GM18498 (cell line): ENCODE measurements around the gene SLC24A3.

Experiments
- ATAC-seq: cut with Tn5 transposase; IDR thresholded peaks from one replicate; pipeline ENCODE4 v1.9.1; 2021; ENCODE audit warnings: mild to moderate bottlenecking, moderate library complexity; ENCODE audit not compliant: unreplicated experiment

SLC24A3 gene

DNA sequence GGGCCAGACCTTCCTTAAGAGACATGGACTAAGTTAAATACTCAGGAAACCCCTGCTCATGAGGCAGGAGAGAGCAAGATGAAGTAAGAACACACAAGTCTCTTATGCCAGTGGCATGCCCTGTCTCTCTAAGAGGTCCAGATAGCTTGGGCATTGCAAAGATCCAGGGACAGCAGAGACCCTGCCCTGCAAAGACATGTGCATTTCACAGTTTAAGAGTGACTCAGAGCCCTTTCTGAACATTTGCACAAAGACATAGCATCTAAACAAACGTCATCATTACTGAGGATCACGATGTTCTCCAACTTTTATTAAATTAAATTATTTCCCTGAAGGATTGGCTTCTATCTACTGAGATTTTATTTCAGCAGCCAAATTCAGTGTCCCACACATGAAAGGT, 315.1 kb downstream of the SLC24A3 start:
- no peak for ATAC-seq

GRCh38 chr20:19528286-19529030, 316.0 kb downstream of the SLC24A3 start:
- no peak for ATAC-seq

DNA sequence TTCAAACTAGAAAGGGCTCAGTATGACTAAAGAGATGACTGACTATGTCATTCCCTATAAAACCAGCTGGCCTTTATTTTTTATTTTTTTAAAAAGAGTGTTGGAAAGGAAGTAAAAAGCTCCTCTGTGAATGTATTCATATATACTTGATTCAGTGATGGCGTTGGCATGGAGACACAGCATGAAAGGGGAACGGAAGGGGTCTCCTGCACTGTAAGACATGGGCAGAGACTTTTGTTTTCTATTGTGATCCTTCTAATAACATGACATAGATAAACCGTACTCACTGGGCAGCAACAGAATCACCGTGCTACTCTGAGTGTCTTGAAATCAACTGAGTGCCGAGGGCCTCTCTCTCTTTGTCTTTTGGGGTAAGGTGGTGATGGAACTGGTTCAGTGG, 317.6 kb downstream of the SLC24A3 start:
- no peak for ATAC-seq

DNA sequence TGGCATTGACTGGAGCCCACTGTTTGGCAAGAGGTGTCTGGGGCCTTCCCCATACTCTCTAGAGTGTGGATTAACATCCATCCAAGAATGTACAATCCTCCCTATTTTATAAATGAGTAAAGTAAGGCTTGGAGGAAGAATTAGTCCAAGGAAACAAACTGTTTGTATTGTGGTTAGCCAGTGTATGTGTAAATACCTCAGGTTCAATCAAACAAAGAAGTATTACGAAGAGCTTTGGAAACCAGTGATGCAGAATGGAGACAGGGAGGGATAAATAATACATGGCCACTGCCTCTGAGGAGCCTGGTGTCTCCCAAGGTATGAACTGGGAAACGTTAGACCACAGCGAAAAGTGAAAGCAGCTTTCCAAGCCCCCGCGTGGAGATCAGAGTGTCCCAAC, 319.0 kb downstream of the SLC24A3 start:
- no peak for ATAC-seq

DNA sequence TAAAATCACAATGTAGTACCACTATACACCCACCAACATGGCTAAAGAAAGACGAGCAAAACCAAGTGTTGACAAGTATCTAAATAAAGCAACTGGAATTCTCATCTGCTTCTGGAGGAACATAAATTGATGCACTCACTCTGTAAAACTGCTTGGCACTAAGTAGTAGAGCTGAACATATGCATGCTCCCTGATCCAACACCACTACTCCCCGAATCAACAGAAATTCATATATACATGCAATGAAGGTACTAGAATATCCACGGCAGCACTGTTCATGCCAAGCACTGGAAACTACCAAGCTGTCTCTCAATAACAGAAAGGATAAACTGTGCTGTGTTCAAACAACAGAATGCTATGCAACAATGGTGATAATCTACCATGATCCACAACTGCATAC, 326.1 kb downstream of the SLC24A3 start:
- ATAC-seq = no peak

GRCh38 chr20:19539191-19539590, 326.7 kb downstream of the SLC24A3 start:
- ATAC-seq = no peak

DNA sequence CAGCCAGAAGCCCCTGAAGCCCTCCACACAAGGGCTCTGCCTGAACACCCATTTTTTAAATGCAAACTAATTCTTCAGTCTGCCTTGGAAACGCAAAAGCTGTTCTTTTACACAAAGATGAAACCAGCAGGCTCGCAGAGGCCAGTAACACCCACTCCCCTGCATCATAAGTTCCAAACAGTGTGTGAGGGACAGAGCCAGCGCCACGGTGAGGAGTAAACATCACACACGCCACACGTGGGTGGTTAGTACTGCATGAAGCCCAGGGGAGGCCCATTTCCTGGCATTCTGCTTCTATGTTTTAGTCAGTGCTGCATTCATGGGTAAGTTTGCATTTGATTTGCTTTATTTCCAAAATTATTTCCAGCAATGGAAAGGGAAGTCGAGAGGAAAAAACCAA, 327.9 kb downstream of the SLC24A3 start:
- ATAC-seq = no peak

- no peak for ATAC-seq
Measured at GRCh38 chr20:19543101-19543500, 330.7 kb downstream of the SLC24A3 start.

DNA sequence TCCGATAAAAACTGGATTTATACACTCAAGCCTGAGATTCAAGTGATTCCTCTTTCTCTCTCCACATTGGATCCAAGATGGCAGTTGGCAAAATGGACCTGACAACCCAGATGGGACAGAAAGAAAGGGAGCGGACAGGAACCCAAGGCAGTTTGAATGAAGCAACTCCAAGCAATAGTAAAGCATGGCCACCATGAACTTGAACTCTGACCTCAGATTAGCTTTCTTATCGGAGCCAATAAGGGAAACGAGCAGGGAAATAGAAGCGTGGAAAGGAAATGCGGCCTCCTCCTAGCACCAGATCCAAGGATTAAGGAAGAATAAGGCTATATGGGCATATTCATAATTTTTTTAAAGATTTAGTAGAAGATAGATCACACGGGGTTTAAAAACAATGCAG, 332.2 kb downstream of the SLC24A3 start:
- no peak for ATAC-seq

- no peak for ATAC-seq
Measured at GRCh38 chr20:19546648-19547047, 334.2 kb downstream of the SLC24A3 start.

GRCh38 chr20:19547547-19547946, 335.1 kb downstream of the SLC24A3 start:
- ATAC-seq = no peak

DNA sequence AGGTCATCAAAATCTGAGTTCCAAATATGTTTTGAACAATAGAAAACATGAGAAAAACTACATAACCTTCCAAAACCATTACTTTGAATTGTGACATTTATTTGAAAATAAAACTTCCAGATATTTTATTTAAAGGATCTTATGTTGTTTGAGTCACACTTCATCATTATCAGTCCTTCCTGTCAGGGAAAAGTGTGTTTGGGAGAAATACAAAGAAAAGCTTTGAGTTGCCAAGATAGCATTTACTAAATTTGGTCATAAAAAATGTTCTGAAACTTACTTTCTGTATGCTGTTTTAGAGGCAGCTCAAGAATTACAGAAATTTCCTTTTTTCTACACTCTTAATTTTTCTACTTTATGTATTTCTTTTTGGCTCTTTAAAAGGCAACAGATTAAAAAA, 337.5 kb downstream of the SLC24A3 start:
- ATAC-seq = no peak

- no peak for ATAC-seq
Measured at GRCh38 chr20:19552221-19553180, 340.1 kb downstream of the SLC24A3 start.

GRCh38 chr20:19554666-19555065, 342.2 kb downstream of the SLC24A3 start:
- ATAC-seq = no peak

DNA sequence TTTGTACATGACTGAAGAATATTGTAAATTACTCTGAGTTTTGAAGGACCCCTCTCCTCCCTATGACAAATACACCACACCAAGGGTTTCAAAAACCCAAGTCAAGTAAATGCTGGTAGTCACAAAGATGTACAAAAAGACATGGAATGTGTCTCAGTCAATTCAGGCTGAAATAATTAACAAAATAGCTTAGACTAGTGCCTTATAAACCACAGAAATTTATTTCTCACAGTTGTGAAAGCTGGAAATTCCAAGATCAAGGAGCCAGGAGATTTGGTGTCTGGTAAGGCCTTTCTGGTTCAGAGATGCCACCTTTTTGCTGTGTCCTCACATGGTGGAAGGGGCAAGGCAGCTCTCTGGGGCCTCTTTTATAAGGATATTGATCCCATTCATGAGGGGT, 343.3 kb downstream of the SLC24A3 start:
- ATAC-seq = no peak

DNA sequence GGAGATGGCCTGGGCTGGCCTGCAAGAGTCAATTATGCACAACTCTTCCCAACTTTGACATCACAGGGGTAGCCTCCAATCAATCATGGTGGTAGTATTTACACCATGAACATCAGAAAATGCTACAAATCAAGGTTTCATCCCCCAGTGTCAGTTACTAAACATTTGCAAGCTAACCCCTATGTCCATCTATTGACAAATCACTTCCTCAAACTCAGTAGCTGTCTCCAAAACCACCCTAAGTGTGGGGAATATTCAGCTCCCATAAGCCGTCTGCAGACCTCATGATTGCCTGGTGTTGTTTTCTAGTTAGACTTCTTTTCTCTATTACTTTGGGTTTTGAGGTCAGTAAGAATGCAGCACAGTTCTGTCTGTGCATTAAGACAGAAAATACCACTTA, 344.8 kb downstream of the SLC24A3 start:
- ATAC-seq = no peak

GRCh38 chr20:19560881-19561480, 348.5 kb downstream of the SLC24A3 start:
- no peak for ATAC-seq

- ATAC-seq = no peak
Measured at GRCh38 chr20:19562426-19562825, 350.0 kb downstream of the SLC24A3 start.

- ATAC-seq = no peak
Measured at GRCh38 chr20:19564261-19564660, 351.8 kb downstream of the SLC24A3 start.

DNA sequence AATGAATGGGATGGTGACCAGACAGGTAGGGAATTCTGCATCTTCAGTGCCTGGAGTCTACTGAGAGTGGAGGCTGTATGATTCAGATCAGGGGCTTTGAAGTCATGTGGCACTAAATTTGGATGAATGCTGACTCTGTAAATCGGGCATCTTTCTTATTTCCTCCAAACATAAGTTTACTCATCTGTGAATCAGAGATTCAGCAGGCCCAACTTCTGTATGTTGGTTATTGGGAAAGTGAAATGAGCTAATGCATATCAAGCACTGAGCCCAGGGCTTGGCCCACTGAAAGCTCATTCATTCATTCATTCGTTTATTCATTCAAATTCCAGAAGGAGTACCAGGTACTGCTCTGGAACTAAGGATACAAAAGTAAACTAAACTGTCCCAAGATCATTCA, 353.3 kb downstream of the SLC24A3 start:
- no peak for ATAC-seq

- ATAC-seq = no peak
Measured at GRCh38 chr20:19566226-19566945, 353.9 kb downstream of the SLC24A3 start.
